Progenitor cell of endocrine pancreas (in vitro differentiated cells): ENCODE results near the gene RNLS. TPM values are rescaled to one million over a fixed set of nuclear protein-coding genes. Genes with fewer than 3 reads are reported as not detected.

Experiments used
- DNase-seq: peaks from one replicate; pipeline ENCODE4 v3.0.0; 2021; ENCODE audit warnings: low spot score; ENCODE audit not compliant: unreplicated experiment
- H3K27ac Mint-ChIP-seq: 2 replicates; pipeline ENCODE4 v1.8.0; 2021; ENCODE audit warnings: mild to moderate bottlenecking, moderate library complexity, mixed read lengths
- H3K27me3 Mint-ChIP-seq: 2 replicates; pipeline ENCODE4 v1.8.0; 2021; ENCODE audit warnings: mixed read lengths
- H3K36me3 Mint-ChIP-seq: 2 replicates; pipeline ENCODE4 v1.8.0; 2022; ENCODE audit warnings: mixed read lengths; ENCODE audit not compliant: insufficient read depth
- H3K4me1 Mint-ChIP-seq: 2 replicates; pipeline ENCODE4 v1.8.0; 2021; ENCODE audit warnings: low read depth, mixed read lengths
- H3K4me3 Mint-ChIP-seq: 2 replicates; pipeline ENCODE4 v1.8.0; 2021; ENCODE audit warnings: low read depth, mild to moderate bottlenecking, moderate library complexity, mixed read lengths
- H3K9me3 Mint-ChIP-seq: 2 replicates; pipeline ENCODE4 v1.8.0; 2021; ENCODE audit warnings: low read depth, mixed read lengths
- CTCF ChIP-seq: fragments of 200-600 bp; sonication (generic); IDR thresholded peaks from one replicate; pipeline ENCODE4 v1.5.0; 2021; ENCODE audit warnings: antibody characterized with exemption, mild to moderate bottlenecking; ENCODE audit not compliant: unreplicated experiment
- total RNA-seq: library from RNA; stranded (reverse); gene quantifications from 2 replicates; pipeline ENCODE4 v1.2.1, GENCODE V29; 2021

The RNLS gene
- total RNA-seq, 1 donor from 2014 or later = 7.5 TPM

GRCh38 chr10:88262591-88263234 is 320.4 kb downstream of the RNLS start:
- Mint-ChIP-seq H3K27ac (no peak overlapping the region), H3K27me3 (no peaks in the 10 kb centered on the region), H3K4me1 (no peaks in the 10 kb centered on the region), H3K9me3 (peaks cover 4% of the 10 kb centered on the region), H3K4me3 (no peak overlapping the region), H3K36me3 (no peaks in the 10 kb centered on the region)
- no peak for TF ChIP-seq CTCF
- no peak for DNase-seq

DNA sequence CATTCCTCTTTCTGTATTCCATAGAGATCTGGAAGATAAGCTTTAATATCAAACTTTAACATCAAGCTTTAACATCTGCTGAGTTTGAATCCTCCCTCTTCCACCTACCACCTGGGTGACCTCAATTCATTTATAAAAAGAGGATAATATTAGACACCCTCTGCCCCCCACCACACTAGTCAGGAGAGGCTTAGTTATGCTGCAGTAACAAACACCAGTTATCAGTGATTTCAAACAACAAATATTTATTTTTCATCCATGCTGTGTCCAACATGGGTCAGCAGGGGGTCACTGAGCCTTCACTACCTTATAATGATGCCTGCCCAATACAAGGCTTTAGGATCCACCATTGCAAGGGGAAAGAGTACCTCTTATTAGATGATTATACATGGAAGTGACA is 322.0 kb downstream of the RNLS start:
- H3K4me1 Mint-ChIP-seq = no peaks in the 10 kb centered on the region
- no peak overlapping the region for H3K4me3 Mint-ChIP-seq
- H3K27me3 Mint-ChIP-seq = no peaks in the 10 kb centered on the region
- peaks cover 4% of the 10 kb centered on the region for H3K9me3 Mint-ChIP-seq
- no peak for TF ChIP-seq CTCF
- no peak for DNase-seq
- H3K27ac Mint-ChIP-seq = no peak overlapping the region
- H3K36me3 Mint-ChIP-seq = no peaks in the 10 kb centered on the region

GRCh38 chr10:88260329-88261051 is 322.6 kb downstream of the RNLS start:
- Mint-ChIP-seq H3K4me3 (no peak overlapping the region), H3K27me3 (no peaks in the 10 kb centered on the region), H3K9me3 (peaks cover 4% of the 10 kb centered on the region), H3K27ac (no peak overlapping the region), H3K4me1 (peaks cover 3% of the 10 kb centered on the region), H3K36me3 (no peaks in the 10 kb centered on the region)
- DNase-seq = no peak
- no peak for TF ChIP-seq CTCF

- H3K27ac Mint-ChIP-seq = no peak overlapping the region
- no peak for DNase-seq
- H3K36me3 Mint-ChIP-seq = no peaks in the 10 kb centered on the region
- H3K27me3 Mint-ChIP-seq = no peaks in the 10 kb centered on the region
- no peak for TF ChIP-seq CTCF
- H3K9me3 Mint-ChIP-seq = peaks cover 4% of the 10 kb centered on the region
- H3K4me3 Mint-ChIP-seq = no peak overlapping the region
- peaks cover 10% of the 10 kb centered on the region for H3K4me1 Mint-ChIP-seq
Observed at GRCh38 chr10:88259381-88259780, 323.7 kb downstream of the RNLS start.

GRCh38 chr10:88256886-88257285 is 326.2 kb downstream of the RNLS start:
- Mint-ChIP-seq H3K27ac (no peak overlapping the region), H3K27me3 (no peaks in the 10 kb centered on the region), H3K4me1 (peaks cover 13% of the 10 kb centered on the region), H3K4me3 (no peak overlapping the region), H3K36me3 (no peaks in the 10 kb centered on the region), H3K9me3 (peaks cover 4% of the 10 kb centered on the region)
- DNase-seq = no peak
- TF ChIP-seq CTCF = no peak
